ENCODE results near the gene MAD1L1. TPM values are rescaled to one million over a fixed set of nuclear protein-coding genes. Genes with fewer than 3 reads are reported as not detected.

Gene MAD1L1
- total and polyA plus RNA-seq, 2 donors (not counting 3 experiments of a cell fraction or from before 2014, with no cell fraction given) = 34.1 to 42.3 TPM

GRCh38 chr7:2074691-2075090, 158.1 kb downstream of the MAD1L1 start:
- no TSS peak for BruUV-seq (replicated peaks)
- TF ChIP-seq JUN (IDR thresholded peaks at IDR 0.05; ENCODE audit: borderline replicate concordance, insufficient read depth, insufficient read length, low read depth) (no peak), POLR2A (IDR thresholded peaks at IDR 0.05; ENCODE audit: low read depth, low read length) (no peak), GATA2 (IDR thresholded peaks at IDR 0.05; ENCODE audit: insufficient read depth, insufficient read length, low read depth, low read length) (no peak), CTCF (IDR thresholded peaks at IDR 0.05; ENCODE audit: extremely low read depth in 1 of 2, insufficient read depth in 1 of 2, low read depth in 1 of 2, low read length in 2 of 2) (no peak), EZH2 (IDR thresholded peaks at IDR 0.05; ENCODE audit: borderline replicate concordance, low read depth, low read length, severe bottlenecking) (no peak), POLR2AphosphoS5 (IDR thresholded peaks at IDR 0.05; ENCODE audit: insufficient read depth, low read depth, low read length) (no peak), MAX (IDR thresholded peaks at IDR 0.05; ENCODE audit: insufficient read depth, insufficient read length) (no peak), FOS (IDR thresholded peaks at IDR 0.05; ENCODE audit: borderline replicate concordance, insufficient read depth, low read length) (no peak), MYC (IDR thresholded peaks at IDR 0.05; ENCODE audit: low read depth, low read length) (no peak)

More at GRCh38 chr7:2074691-2075090, 158.1 kb downstream of the MAD1L1 start:
- H3K9me1 ChIP-seq (replicated peaks; ENCODE audit: control insufficient read depth, extremely low read depth, insufficient read depth, low read length) = no peaks in the 10 kb centered on the region
- H4K20me1 ChIP-seq (replicated peaks; ENCODE audit: control insufficient read depth, extremely low read depth, insufficient read depth, low read length) = no peaks in the 10 kb centered on the region
- dilution Hi-C loops (cut with MboI; ENCODE audit: extremely low pct_ligation_motif_present, low sequenced_read_pairs) = no loop called here
- no peaks in the 10 kb centered on the region for H3K79me2 ChIP-seq (ENCODE audit: control insufficient read depth, insufficient read depth, low read length)
- no peak overlapping the region for H3K9ac ChIP-seq (replicated peaks; ENCODE audit: extremely low read depth, insufficient read depth, low read length)
- H3K4me1 ChIP-seq (ENCODE audit: control insufficient read depth, extremely low read depth, insufficient read depth, low read length) = no peaks in the 10 kb centered on the region
- FAIRE-seq (no peak), DNase-seq (ENCODE audit: low read depth, low spot score) (no peak)
- H3K27ac ChIP-seq (ENCODE audit: insufficient read depth, low read depth, low read length) = no peak overlapping the region
- ChIA-PET POLR2A (no interaction called here), CTCF (no interaction called here)
- no peaks in the 10 kb centered on the region for H3K36me3 ChIP-seq (ENCODE audit: control insufficient read depth in 2 of 2, extremely low read depth in 1 of 2, insufficient read depth in 2 of 2, low read length in 2 of 2)
- intact Hi-C loops (cut with micrococcal nuclease) = no loop called here
- no peak overlapping the region for H2AFZ ChIP-seq (ENCODE audit: low read depth, low read length)
- H3K9me3 ChIP-seq (replicated peaks; ENCODE audit: control insufficient read depth, insufficient read depth, low read length) = no peaks in the 10 kb centered on the region
- H3K4me3 ChIP-seq (replicated peaks in 1 of 3; ENCODE audit: insufficient read depth in 1 of 3, low read depth in 1 of 3, low read length in 3 of 3) = no peak overlapping the region
- no peak overlapping the region for H3K4me2 ChIP-seq (ENCODE audit: insufficient read depth, low read length)
- H3K27me3 ChIP-seq (ENCODE audit: control insufficient read depth in 2 of 2, insufficient read depth in 2 of 2, low read length in 2 of 2) = no peaks in the 10 kb centered on the region
